H1 (cell line): ENCODE results near the gene ART4.

Source experiments
- ASH2L ChIP-seq: fragments of 200-600, 300-600 bp; sonication (generic); IDR thresholded peaks from one replicate; pipeline ENCODE4 v1.7.1; 2017; ENCODE audit warnings: low read length
- BACH1 ChIP-seq: IDR thresholded peaks from 2 replicates; pipeline ENCODE4 v1.6.1; 2012; ENCODE audit warnings: low read length, improper control_type of control experiment
- CEBPB ChIP-seq: IDR thresholded peaks from 2 replicates; pipeline ENCODE4 v1.6.1; 2012; ENCODE audit warnings: low read depth, low read length
- CREB1 ChIP-seq: IDR thresholded peaks from 2 replicates; pipeline ENCODE4 v1.6.1; 2012; ENCODE audit warnings: inconsistent platforms
- EP300 ChIP-seq, 2 experiments: IDR thresholded peaks; 1 replicate in 1 of 2; 2 replicates in 1 of 2; pipeline ENCODE4 v1.6.1; 2011 to 2012; ENCODE audit warnings: low read depth in 2 of 2, low read length in 2 of 2, mild to moderate bottlenecking in 2 of 2, borderline replicate concordance in 1 of 2, inconsistent platforms in 1 of 2, moderate library complexity in 1 of 2
- EZH2 ChIP-seq: fragments of 200-600 bp; sonication (generic); IDR thresholded peaks from 2 replicates; pipeline ENCODE4 v1.7.1; 2012; ENCODE audit warnings: low read depth, mild to moderate bottlenecking, moderate library complexity, low read length, inconsistent platforms; ENCODE audit not compliant: severe bottlenecking
- GABPA ChIP-seq: IDR thresholded peaks from 2 replicates; pipeline ENCODE4 v1.6.1; 2011; ENCODE audit warnings: mild to moderate bottlenecking, low read length, moderate library complexity, borderline replicate concordance; ENCODE audit not compliant: insufficient read depth
- JUND ChIP-seq: IDR thresholded peaks from 2 replicates; pipeline ENCODE4 v1.6.1; 2011; ENCODE audit warnings: mild to moderate bottlenecking, improper control_type of control experiment, low read length
- POLR2A ChIP-seq, 2 experiments: IDR thresholded peaks; 1 replicate in 1 of 2; 2 replicates in 1 of 2; pipeline ENCODE4 v1.6.1; 2011; ENCODE audit warnings: low read depth in 2 of 2, low read length in 2 of 2, mild to moderate bottlenecking in 2 of 2; ENCODE audit errors: control extremely low read depth in 1 of 2
- POLR2AphosphoS5 ChIP-seq: IDR thresholded peaks from 2 replicates; pipeline ENCODE4 v1.6.1; 2011; ENCODE audit warnings: low read depth, low read length
- RAD21 ChIP-seq, 2 experiments: IDR thresholded peaks in 1 of 2; conservative IDR thresholded peaks in 1 of 2; 2 replicates each; pipeline ENCODE4 v1.6.1; 2011; ENCODE audit warnings: low read depth in 2 of 2, low read length in 2 of 2, improper control_type of control experiment in 1 of 2, inconsistent platforms in 1 of 2, mild to moderate bottlenecking in 1 of 2, moderate library complexity in 1 of 2
- ZNF274 ChIP-seq: IDR thresholded peaks from 2 replicates; pipeline ENCODE4 v1.7.0; 2012; ENCODE audit warnings: low read length, borderline replicate concordance; ENCODE audit errors: extremely low read depth
- TF ChIP-seq, protein P1 (sequence below), 3 experiments: IDR thresholded peaks; 1 replicate in 2 of 3; 2 replicates in 1 of 3; pipeline versions ENCODE4 v1.5.1 to v1.6.1; 2011; ENCODE audit warnings: low read length in 3 of 3, mild to moderate bottlenecking in 3 of 3, inconsistent platforms in 2 of 3, low read depth in 1 of 3, moderate library complexity in 1 of 3; ENCODE audit not compliant: insufficient read depth in 1 of 3; ENCODE audit errors: control extremely low read depth in 1 of 3
- TF ChIP-seq, protein P2 (sequence below): IDR thresholded peaks from 2 replicates; pipeline ENCODE4 v1.6.1; 2011; ENCODE audit warnings: low read depth, mild to moderate bottlenecking, low read length; ENCODE audit not compliant: insufficient read depth

- no peak for TF ChIP-seq RAD21 (IDR thresholded peaks at IDR 0.05 in 1 of 2, conservative IDR thresholded peaks at IDR 0.05 in 1 of 2; ENCODE audit: low read depth in 2 of 2, low read length in 2 of 2)
- TF ChIP-seq JUND: no peak
- no peak for TF ChIP-seq CREB1
- no peak for TF ChIP-seq ZNF274
- TF ChIP-seq, protein P1, sequence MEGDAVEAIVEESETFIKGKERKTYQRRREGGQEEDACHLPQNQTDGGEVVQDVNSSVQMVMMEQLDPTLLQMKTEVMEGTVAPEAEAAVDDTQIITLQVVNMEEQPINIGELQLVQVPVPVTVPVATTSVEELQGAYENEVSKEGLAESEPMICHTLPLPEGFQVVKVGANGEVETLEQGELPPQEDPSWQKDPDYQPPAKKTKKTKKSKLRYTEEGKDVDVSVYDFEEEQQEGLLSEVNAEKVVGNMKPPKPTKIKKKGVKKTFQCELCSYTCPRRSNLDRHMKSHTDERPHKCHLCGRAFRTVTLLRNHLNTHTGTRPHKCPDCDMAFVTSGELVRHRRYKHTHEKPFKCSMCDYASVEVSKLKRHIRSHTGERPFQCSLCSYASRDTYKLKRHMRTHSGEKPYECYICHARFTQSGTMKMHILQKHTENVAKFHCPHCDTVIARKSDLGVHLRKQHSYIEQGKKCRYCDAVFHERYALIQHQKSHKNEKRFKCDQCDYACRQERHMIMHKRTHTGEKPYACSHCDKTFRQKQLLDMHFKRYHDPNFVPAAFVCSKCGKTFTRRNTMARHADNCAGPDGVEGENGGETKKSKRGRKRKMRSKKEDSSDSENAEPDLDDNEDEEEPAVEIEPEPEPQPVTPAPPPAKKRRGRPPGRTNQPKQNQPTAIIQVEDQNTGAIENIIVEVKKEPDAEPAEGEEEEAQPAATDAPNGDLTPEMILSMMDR (IDR thresholded peaks at IDR 0.05; ENCODE audit: control extremely low read depth in 1 of 3, insufficient read depth in 1 of 3, low read depth in 1 of 3, low read length in 3 of 3): no peak
- TF ChIP-seq EZH2: no peak
- TF ChIP-seq GABPA: no peak
- no peak for TF ChIP-seq POLR2A (IDR thresholded peaks at IDR 0.05; ENCODE audit: control extremely low read depth in 1 of 2, low read depth in 2 of 2, low read length in 2 of 2)
- TF ChIP-seq CEBPB: no peak
- no peak for TF ChIP-seq BACH1
- TF ChIP-seq ASH2L: no peak
- TF ChIP-seq POLR2AphosphoS5: no peak
- TF ChIP-seq EP300 (IDR thresholded peaks at IDR 0.05; ENCODE audit: borderline replicate concordance in 1 of 2, low read depth in 2 of 2, low read length in 2 of 2): no peak
- TF ChIP-seq, protein P2, sequence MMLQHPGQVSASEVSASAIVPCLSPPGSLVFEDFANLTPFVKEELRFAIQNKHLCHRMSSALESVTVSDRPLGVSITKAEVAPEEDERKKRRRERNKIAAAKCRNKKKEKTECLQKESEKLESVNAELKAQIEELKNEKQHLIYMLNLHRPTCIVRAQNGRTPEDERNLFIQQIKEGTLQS: no peak
Measured at GRCh38 chr12:14840616-14841015, 2.7 kb downstream of the ART4 start.
